Measurements from ENCODE around the gene TLE1. TPM values are rescaled to one million over a fixed set of nuclear protein-coding genes. Genes with fewer than 3 reads are reported as not detected.
A peak's percentile ranks its signal among the peaks of the same experiment; 100 is the strongest.
"Not testable (repeated sequence)": the region's sequence is repeated elsewhere in the genome, so short reads cannot be mapped to it uniquely, and the experiment has no call there.

TLE1 gene
- total RNA-seq, 2 donors from 2014 or later, result 43.8 to 54.8 TPM

- Histone ChIP-seq H3K9me3 (no peaks in the 10 kb centered on the region), H3K4me3 (peak overlapping the region; percentile 82), H3K27me3 (no peaks in the 10 kb centered on the region), H3K36me3 (no peaks in the 10 kb centered on the region), H3K9ac (ENCODE audit: low read depth in 2 of 2, low read length in 2 of 2) (peak overlapping the region in 1 of 2 donors; percentile 78), H3K27ac (peak overlapping the region; percentile 92), H3K4me1 (no peaks in the 10 kb centered on the region)
- intact Hi-C loops (cut with DNase I), result loop anchor here (10.0 kb wide), 1 partner anchor 154 kb away; no protein-coding TSS in a partner anchor
- peak; percentile 88 for DNase-seq
- TF ChIP-seq, protein P1, sequence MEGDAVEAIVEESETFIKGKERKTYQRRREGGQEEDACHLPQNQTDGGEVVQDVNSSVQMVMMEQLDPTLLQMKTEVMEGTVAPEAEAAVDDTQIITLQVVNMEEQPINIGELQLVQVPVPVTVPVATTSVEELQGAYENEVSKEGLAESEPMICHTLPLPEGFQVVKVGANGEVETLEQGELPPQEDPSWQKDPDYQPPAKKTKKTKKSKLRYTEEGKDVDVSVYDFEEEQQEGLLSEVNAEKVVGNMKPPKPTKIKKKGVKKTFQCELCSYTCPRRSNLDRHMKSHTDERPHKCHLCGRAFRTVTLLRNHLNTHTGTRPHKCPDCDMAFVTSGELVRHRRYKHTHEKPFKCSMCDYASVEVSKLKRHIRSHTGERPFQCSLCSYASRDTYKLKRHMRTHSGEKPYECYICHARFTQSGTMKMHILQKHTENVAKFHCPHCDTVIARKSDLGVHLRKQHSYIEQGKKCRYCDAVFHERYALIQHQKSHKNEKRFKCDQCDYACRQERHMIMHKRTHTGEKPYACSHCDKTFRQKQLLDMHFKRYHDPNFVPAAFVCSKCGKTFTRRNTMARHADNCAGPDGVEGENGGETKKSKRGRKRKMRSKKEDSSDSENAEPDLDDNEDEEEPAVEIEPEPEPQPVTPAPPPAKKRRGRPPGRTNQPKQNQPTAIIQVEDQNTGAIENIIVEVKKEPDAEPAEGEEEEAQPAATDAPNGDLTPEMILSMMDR (IDR thresholded peaks at IDR 0.05), result no peak
These were observed 1.0 kb upstream of the TLE1 start for GRCh38 chr9:81690251-81690851.

GRCh38 chr9:81689093-81689342, 329 bp downstream of the TLE1 start:
- H3K9me3 ChIP-seq, H3K4me1 ChIP-seq, H3K36me3 ChIP-seq, H3K27me3 ChIP-seq, DNase-seq: not testable (repeated sequence)
- Histone ChIP-seq H3K4me3 (peak overlapping the region; percentile 82), H3K27ac (peak overlapping the region; percentile 92), H3K9ac (ENCODE audit: low read depth in 2 of 2, low read length in 2 of 2) (peak overlapping the region; percentile 87 to 94)
- intact Hi-C loops (cut with DNase I), result loop anchor here (5.0 to 10.0 kb wide), 3 partner anchors 94 to 916 kb away; no protein-coding TSS in a partner anchor

DNA sequence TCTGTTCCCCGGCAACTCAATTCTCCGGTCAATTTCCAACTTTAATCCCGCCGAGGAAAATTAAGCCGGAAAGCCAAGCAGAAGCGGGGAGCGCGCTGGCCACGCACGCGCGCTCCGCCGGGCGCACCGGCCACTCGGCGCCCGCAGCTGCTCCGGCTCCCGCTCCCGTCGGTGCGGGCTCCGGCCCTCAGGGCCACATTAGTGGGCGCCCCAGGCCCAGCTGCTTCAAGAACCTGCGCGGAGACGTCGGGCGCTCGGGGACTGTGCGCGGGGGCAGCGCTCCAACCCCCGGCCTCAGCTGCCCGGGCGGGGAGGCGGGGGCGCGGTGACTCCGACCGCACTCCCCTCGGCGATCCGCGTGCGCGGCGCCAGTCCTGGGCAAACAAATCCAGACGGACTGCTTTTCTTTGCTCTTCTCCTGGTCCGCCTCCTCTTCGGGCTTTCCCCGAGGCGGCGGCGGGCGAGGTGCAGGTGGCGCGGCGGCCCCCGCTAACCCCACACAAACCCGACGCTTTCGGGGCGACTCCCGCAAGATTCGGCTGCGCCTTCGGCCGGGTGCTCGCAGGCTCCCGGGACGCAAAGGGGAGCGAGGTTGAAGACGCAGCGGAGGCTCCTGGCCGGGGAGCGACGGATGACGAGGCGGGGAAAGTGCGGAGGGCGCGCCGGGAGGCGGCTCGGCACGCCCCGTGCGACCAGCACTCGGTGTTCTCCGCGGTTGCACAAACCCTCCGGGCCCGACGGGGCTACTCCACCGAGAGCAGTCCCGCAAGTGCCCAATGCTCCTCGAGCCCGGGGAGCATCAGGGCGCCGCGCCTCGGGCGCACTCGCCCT, 870 bp downstream of the TLE1 start:
- H3K9me3 ChIP-seq, result not testable (repeated sequence)
- intact Hi-C loops (cut with DNase I), result loop anchor here (5.0 to 10.0 kb wide), 3 partner anchors 94 to 916 kb away; no protein-coding TSS in a partner anchor
- peak; percentile 59 for DNase-seq

DNA sequence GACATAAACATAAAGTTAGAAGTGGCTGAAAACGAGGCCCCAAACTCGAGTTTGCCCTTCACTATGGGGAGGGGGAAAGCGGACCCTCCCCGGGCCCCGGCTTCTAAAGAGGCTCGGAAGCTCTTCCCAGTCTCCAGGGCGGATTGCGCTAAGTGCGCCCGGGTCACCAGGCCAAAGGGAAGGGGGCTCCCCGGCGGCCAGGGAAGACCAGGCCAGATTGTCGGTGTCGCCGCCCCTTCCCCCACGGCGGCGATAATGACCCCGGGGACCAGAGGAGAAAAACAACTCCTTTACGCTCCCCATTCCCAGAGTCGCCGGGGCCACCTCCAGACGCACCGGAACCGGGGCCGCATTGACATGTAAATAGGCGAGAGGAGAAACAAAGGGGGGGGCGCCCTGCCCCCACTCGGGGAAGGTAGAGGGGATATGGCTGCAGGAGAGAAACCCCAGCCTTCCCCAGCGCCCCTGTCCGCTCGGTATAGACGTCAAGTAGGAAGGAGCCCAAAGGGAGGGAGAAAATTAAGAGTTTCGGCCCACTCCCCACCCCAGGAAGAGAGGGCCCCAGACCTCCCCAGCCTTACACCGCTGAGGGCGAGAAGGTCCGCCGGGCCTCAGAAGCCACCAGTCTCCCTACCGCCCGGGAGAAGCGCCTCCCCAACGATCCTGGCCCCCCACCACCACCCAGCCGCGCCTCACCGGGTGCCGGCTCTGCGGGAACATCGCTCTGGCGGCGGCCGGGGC, 1.7 kb downstream of the TLE1 start:
- H3K36me3 ChIP-seq, result no peaks in the 10 kb centered on the region
- no peaks in the 10 kb centered on the region for H3K9me3 ChIP-seq
- TF ChIP-seq, protein P1 (IDR thresholded peaks at IDR 0.05), result no peak
- peak overlapping the region; percentile 87 to 94 for H3K9ac ChIP-seq (ENCODE audit: low read depth in 2 of 2, low read length in 2 of 2)
- H3K27me3 ChIP-seq, result no peaks in the 10 kb centered on the region
- intact Hi-C loops (cut with DNase I), result loop anchor here (5.0 to 10.0 kb wide), 3 partner anchors 93 to 917 kb away; no protein-coding TSS in a partner anchor
- H3K4me3 ChIP-seq, result peak overlapping the region; percentile 82
- H3K27ac ChIP-seq, result peak overlapping the region; percentile 92
- peak; percentile 65 for DNase-seq
- H3K4me1 ChIP-seq, result peaks cover 5% of the 10 kb centered on the region

More for the DNA sequence above, 870 bp downstream of the TLE1 start:
- Histone ChIP-seq H3K27ac (peak overlapping the region; percentile 92), H3K9ac (ENCODE audit: low read depth in 2 of 2, low read length in 2 of 2) (peak overlapping the region; percentile 87 to 94), H3K4me3 (peak overlapping the region; percentile 82)
- not testable (repeated sequence) for H3K27me3 ChIP-seq, H3K36me3 ChIP-seq, H3K4me1 ChIP-seq

- Histone ChIP-seq H3K4me1 (peaks cover 9% of the 10 kb centered on the region), H3K4me3 (peak overlapping the region; percentile 82), H3K9me3 (no peaks in the 10 kb centered on the region), H3K27me3 (no peaks in the 10 kb centered on the region), H3K9ac (ENCODE audit: low read depth in 2 of 2, low read length in 2 of 2) (peak overlapping the region; percentile 87 to 94), H3K36me3 (no peaks in the 10 kb centered on the region), H3K27ac (peak overlapping the region; percentile 92)
- peak; percentile 91 for DNase-seq
- TF ChIP-seq, protein P1 (IDR thresholded peaks at IDR 0.05), result peak; percentile 59
- intact Hi-C loops (cut with DNase I), result loop anchor here (5.0 to 10.0 kb wide), 3 partner anchors 92 to 918 kb away; no protein-coding TSS in a partner anchor
These were observed 2.5 kb downstream of the TLE1 start for GRCh38 chr9:81686614-81687520.

All from colonic mucosa (tissue), 4 donors.